HepG2 (cell line): Measurements from ENCODE around the gene ASXL1. TPM values are rescaled to one million over a fixed set of nuclear protein-coding genes. Genes with fewer than 3 reads are reported as not detected.
A peak's percentile ranks its signal among the peaks of the same experiment; 100 is the strongest.

Source experiments
- IKZF1 ChIP-seq: fragments of 450-650 bp; IDR thresholded peaks from 2 replicates; pipeline ENCODE4 v1.7.1; 2016
- JUNB ChIP-seq: sonication (generic); formaldehyde crosslinking; IDR thresholded peaks from 2 replicates; pipeline ENCODE4 v1.8.0; 2022; ENCODE audit warnings: missing genetic modification reagents, mild to moderate bottlenecking, borderline replicate concordance
- KLF12 ChIP-seq: sonication (generic); formaldehyde crosslinking; IDR thresholded peaks from 2 replicates; pipeline ENCODE4 v1.4.0; 2020; ENCODE audit warnings: missing genetic modification reagents, borderline replicate concordance
- KLF9 ChIP-seq: IDR thresholded peaks from 2 replicates; pipeline ENCODE4 v1.6.1; 2016; ENCODE audit warnings: low read depth
- MED8 ChIP-seq: sonication (generic); formaldehyde crosslinking; IDR thresholded peaks from 2 replicates; pipeline ENCODE4 v1.8.1; 2023; ENCODE audit warnings: mild to moderate bottlenecking, missing genetic modification reagents; ENCODE audit not compliant: insufficient replicate concordance
- NFRKB ChIP-seq: fragments of 450-650 bp; IDR thresholded peaks from 2 replicates; pipeline ENCODE4 v1.6.1; 2017
- POLR2AphosphoS2 ChIP-seq: IDR thresholded peaks from 2 replicates; pipeline ENCODE4 v1.6.1; 2011; ENCODE audit warnings: low read depth, low read length, improper control_type of control experiment
- SAP130 ChIP-seq: IDR thresholded peaks from 2 replicates; pipeline ENCODE4 v1.6.1; 2016; ENCODE audit warnings: low read depth
- SNAI1 ChIP-seq: sonication (generic); formaldehyde crosslinking; IDR thresholded peaks from 2 replicates; pipeline ENCODE4 v1.5.0; 2020; ENCODE audit warnings: mild to moderate bottlenecking, missing genetic modification reagents, borderline replicate concordance
- SRY ChIP-seq: sonication (generic); formaldehyde crosslinking; IDR thresholded peaks from 2 replicates; pipeline ENCODE4 v1.8.0; 2022; ENCODE audit warnings: mild to moderate bottlenecking, missing genetic modification reagents
- TAF15 ChIP-seq: fragments of 200-400 bp; formaldehyde crosslinking; IDR thresholded peaks from one replicate; pipeline ENCODE4 v1.6.1; 2018; ENCODE audit warnings: mild to moderate bottlenecking, low read depth, low read length; ENCODE audit not compliant: poor library complexity, severe bottlenecking
- TEAD3 ChIP-seq: optimal IDR thresholded peaks from 2 replicates; pipeline ENCODE3; 2016; ENCODE audit warnings: borderline replicate concordance
- TOPORS ChIP-seq: sonication (generic); formaldehyde crosslinking; IDR thresholded peaks from 2 replicates; pipeline ENCODE4 v1.8.0; 2023; ENCODE audit warnings: mild to moderate bottlenecking, missing genetic modification reagents
- XRCC5 ChIP-seq: fragments of 200-400 bp; formaldehyde crosslinking; optimal IDR thresholded peaks from 2 replicates; pipeline ENCODE3; 2017; ENCODE audit warnings: mild to moderate bottlenecking, low read length
- YEATS4 ChIP-seq: sonication (generic); formaldehyde crosslinking; IDR thresholded peaks from 2 replicates; pipeline ENCODE4 v1.4.0; 2020; ENCODE audit warnings: missing genetic modification reagents, borderline replicate concordance
- ZGPAT ChIP-seq: IDR thresholded peaks from 2 replicates; pipeline ENCODE4 v1.6.1; 2016; ENCODE audit warnings: mild to moderate bottlenecking
- ZNF12 ChIP-seq: sonication (generic); formaldehyde crosslinking; IDR thresholded peaks from 2 replicates; pipeline ENCODE4 v1.5.0; 2020; ENCODE audit warnings: missing genetic modification reagents
- ZNF160 ChIP-seq: sonication (generic); formaldehyde crosslinking; IDR thresholded peaks from 2 replicates; pipeline ENCODE4 v1.8.0; 2022; ENCODE audit warnings: mild to moderate bottlenecking, inconsistent platforms, missing genetic modification reagents
- ZNF230 ChIP-seq: sonication (generic); formaldehyde crosslinking; IDR thresholded peaks from 2 replicates; pipeline ENCODE4 v1.4.0; 2020; ENCODE audit warnings: mild to moderate bottlenecking, missing genetic modification reagents
- ZNF337 ChIP-seq: sonication (generic); formaldehyde crosslinking; IDR thresholded peaks from 2 replicates; pipeline ENCODE4 v1.5.1; 2020; ENCODE audit warnings: missing genetic modification reagents, low read depth, mild to moderate bottlenecking, borderline replicate concordance
- ZNF543 ChIP-seq: sonication (generic); formaldehyde crosslinking; IDR thresholded peaks from 2 replicates; pipeline ENCODE4 v1.4.0; 2020; ENCODE audit warnings: mild to moderate bottlenecking, missing genetic modification reagents
- ZNF749 ChIP-seq: sonication (generic); formaldehyde crosslinking; IDR thresholded peaks from 2 replicates; pipeline ENCODE4 v1.8.0; 2022; ENCODE audit warnings: mild to moderate bottlenecking, missing genetic modification reagents, moderate library complexity, borderline replicate concordance
- ZNF792 ChIP-seq: IDR thresholded peaks from 2 replicates; pipeline ENCODE4 v1.6.1; 2016
- ZSCAN21 ChIP-seq: sonication (generic); formaldehyde crosslinking; IDR thresholded peaks from 2 replicates; pipeline ENCODE4 v1.8.0; 2022; ENCODE audit warnings: mild to moderate bottlenecking, missing genetic modification reagents, moderate library complexity, borderline replicate concordance
- ZSCAN25 ChIP-seq: sonication (generic); formaldehyde crosslinking; IDR thresholded peaks from 2 replicates; pipeline ENCODE4 v1.8.0; 2022; ENCODE audit warnings: mild to moderate bottlenecking, missing genetic modification reagents
- polyA plus RNA-seq, 8 experiments: library from polyadenylated mRNA; depleted of rRNA in 3 of 8; stranded (reverse) in 7 of 8; unstranded in 1 of 8; fragments of >200 nt; fragmentation: Illumina TruSeq in 4 of 8; extraction: Trizol in 4 of 8; gene quantifications; 2 replicates each; pipeline versions ENCODE4 v1.2.1 to v1.2.3, GENCODE V29; 2011 to 2016; ENCODE audit warnings: low read depth in 4 of 8, missing spikeins in 1 of 8, mixed read lengths in 1 of 8; ENCODE audit not compliant: insufficient read depth in 1 of 8
- total RNA-seq, 5 experiments: library from RNA; depleted of rRNA; stranded (reverse); fragments of >200 nt; fragmentation: Illumina TruSeq; extraction: Trizol; gene quantifications; 2 replicates each; pipeline ENCODE4 v1.2.3, GENCODE V29; 2016; ENCODE audit warnings: low read depth in 1 of 5
- TF ChIP-seq, protein P1 (sequence below): sonication (generic); formaldehyde crosslinking; IDR thresholded peaks from 2 replicates; pipeline ENCODE4 v1.5.1; 2020; ENCODE audit warnings: mild to moderate bottlenecking, missing genetic modification reagents

The ASXL1 gene
- total and polyA plus RNA-seq, 2 of the 13 experiments (the other 11 are each of a cell fraction or from before 2014, with no cell fraction given): 62.1 to 74.8 TPM

DNA sequence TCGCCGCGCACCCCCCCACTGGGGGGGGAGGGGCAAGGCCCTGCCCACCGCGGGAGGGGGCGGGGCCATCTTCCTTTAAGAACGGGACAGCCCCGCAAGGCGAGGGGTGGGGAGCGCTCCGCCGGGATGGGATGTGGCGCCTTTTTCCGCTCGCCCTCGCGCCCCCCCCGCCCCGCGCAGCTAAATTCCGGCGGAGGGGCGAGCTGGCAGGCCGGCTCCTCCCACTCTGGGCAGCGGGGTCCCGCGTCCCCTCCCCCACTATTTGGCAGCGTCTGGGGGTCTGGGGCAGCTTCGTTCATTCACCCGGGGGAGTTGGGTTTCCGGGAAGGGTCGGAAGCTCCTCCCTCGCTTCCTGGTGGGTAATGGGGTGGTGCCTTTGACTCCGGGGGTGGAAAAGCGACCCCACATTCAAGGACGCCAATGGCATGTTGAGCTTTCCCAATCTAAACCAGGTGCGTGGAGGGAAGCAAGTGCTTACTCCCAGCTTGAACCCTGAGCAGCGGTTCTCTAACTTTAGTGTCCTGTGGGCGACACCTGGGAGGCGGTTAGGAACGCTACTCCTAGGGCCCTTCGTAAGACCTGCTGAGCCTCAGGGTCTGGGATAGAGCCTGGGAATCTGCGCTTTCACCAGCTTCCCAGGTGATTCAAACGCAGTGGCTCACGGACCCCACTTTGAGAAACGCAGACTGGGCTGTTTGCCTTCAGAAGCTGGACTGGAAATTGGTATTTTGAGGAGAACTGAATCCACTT, 927 bp downstream of the ASXL1 start (continued):
- TF ChIP-seq ZSCAN25: peak; percentile 73
- TF ChIP-seq NFRKB: no peak
- TF ChIP-seq ZSCAN21 (CRISPR knock-in tag): peak; percentile 44; the same call in 1 of the 2 replicates
- TF ChIP-seq, protein P1, sequence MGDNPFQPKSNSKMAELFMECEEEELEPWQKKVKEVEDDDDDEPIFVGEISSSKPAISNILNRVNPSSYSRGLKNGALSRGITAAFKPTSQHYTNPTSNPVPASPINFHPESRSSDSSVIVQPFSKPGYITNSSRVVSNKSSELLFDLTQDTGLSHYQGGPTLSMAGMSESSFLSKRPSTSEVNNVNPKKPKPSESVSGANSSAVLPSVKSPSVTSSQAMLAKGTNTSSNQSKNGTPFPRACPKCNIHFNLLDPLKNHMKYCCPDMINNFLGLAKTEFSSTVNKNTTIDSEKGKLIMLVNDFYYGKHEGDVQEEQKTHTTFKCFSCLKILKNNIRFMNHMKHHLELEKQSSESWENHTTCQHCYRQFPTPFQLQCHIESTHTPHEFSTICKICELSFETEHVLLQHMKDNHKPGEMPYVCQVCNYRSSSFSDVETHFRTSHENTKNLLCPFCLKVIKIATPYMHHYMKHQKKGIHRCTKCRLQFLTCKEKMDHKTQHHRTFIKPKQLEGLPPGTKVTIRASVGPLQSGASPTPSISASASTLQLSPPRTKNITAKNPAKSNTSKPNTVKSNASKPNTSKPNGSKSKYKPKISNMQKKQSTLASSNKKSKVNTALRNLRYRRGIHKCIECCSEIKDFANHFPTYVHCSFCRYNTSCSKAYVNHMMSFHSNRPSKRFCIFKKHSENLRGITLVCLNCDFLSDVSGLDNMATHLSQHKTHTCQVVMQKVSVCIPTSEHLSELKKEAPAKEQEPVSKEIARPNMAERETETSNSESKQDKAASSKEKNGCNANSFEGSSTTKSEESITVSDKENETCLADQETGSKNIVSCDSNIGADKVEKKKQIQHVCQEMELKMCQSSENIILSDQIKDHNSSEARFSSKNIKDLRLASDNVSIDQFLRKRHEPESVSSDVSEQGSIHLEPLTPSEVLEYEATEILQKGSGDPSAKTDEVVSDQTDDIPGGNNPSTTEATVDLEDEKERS (CRISPR knock-in tag): peak; percentile 46; the same call in 1 of the 2 replicates
- TF ChIP-seq SAP130 (CRISPR knock-in tag): peak; percentile 94
- no peak for TF ChIP-seq ZNF749
- no peak for TF ChIP-seq TEAD3 (CRISPR knock-in tag)
- peak; percentile 88 for TF ChIP-seq TAF15
- TF ChIP-seq TOPORS (CRISPR knock-in tag): no peak
- TF ChIP-seq ZNF543 (CRISPR knock-in tag): no peak
- peak; percentile 30; the same call in 1 of the 2 replicates for TF ChIP-seq ZNF230
- TF ChIP-seq MED8 (CRISPR knock-in tag): no peak
- peak; percentile 96; the same call in 1 of the 2 replicates for TF ChIP-seq ZNF337 (CRISPR knock-in tag)
- no peak; the same call in 1 of the 2 replicates for TF ChIP-seq KLF12 (CRISPR knock-in tag)
- TF ChIP-seq ZNF12: peak; percentile 46
- no peak for TF ChIP-seq POLR2AphosphoS2
- TF ChIP-seq IKZF1: no peak
- TF ChIP-seq XRCC5: peak; percentile 87
- no peak; the same call in 1 of the 2 replicates for TF ChIP-seq SNAI1 (CRISPR knock-in tag)
- peak; percentile 81 for TF ChIP-seq SRY (CRISPR knock-in tag)
- TF ChIP-seq KLF9 (CRISPR knock-in tag): 0 out of 2 replicates have a peak, but pooled peaks have one; percentile 45
- TF ChIP-seq ZNF160 (CRISPR knock-in tag): no peak
- peak; percentile 68; the same call in 1 of the 2 replicates for TF ChIP-seq YEATS4 (CRISPR knock-in tag)
- no peak for TF ChIP-seq JUNB (CRISPR knock-in tag)
- peak; percentile 37; the same call in 1 of the 2 replicates for TF ChIP-seq ZGPAT
- TF ChIP-seq ZNF792 (CRISPR knock-in tag): peak; percentile 64
